GM10248 (cell line): Measurements from ENCODE around the gene ADCY6.

Experiments used
- CTCF ChIA-PET: fragments of 300-600 bp; sonication (Branson Sonifier 250); formaldehyde crosslinking; extraction: SDS; loops from one replicate; lab custom pipeline; 2021; ENCODE audit warnings: antibody characterized with exemption; lab: Yijun Ruan, JAX
- POLR2A ChIA-PET: fragments of 350-650 bp; sonication (Branson Sonifier 250); formaldehyde crosslinking; extraction: SDS; loops from one replicate; lab custom pipeline; 2020; ENCODE audit warnings: antibody characterized with exemption; lab: Yijun Ruan, JAX
- DNase-seq: peaks from one replicate; pipeline ENCODE4 v3.0.0; 2012; ENCODE audit errors: extremely low spot score
- TF ChIP-seq, protein P1 (sequence below): IDR thresholded peaks from 2 replicates; pipeline ENCODE4 v1.5.1; 2012; ENCODE audit warnings: mild to moderate bottlenecking, low read depth; ENCODE audit errors: extremely low read depth, missing control alignments, control extremely low read depth

ADCY6 gene

DNA sequence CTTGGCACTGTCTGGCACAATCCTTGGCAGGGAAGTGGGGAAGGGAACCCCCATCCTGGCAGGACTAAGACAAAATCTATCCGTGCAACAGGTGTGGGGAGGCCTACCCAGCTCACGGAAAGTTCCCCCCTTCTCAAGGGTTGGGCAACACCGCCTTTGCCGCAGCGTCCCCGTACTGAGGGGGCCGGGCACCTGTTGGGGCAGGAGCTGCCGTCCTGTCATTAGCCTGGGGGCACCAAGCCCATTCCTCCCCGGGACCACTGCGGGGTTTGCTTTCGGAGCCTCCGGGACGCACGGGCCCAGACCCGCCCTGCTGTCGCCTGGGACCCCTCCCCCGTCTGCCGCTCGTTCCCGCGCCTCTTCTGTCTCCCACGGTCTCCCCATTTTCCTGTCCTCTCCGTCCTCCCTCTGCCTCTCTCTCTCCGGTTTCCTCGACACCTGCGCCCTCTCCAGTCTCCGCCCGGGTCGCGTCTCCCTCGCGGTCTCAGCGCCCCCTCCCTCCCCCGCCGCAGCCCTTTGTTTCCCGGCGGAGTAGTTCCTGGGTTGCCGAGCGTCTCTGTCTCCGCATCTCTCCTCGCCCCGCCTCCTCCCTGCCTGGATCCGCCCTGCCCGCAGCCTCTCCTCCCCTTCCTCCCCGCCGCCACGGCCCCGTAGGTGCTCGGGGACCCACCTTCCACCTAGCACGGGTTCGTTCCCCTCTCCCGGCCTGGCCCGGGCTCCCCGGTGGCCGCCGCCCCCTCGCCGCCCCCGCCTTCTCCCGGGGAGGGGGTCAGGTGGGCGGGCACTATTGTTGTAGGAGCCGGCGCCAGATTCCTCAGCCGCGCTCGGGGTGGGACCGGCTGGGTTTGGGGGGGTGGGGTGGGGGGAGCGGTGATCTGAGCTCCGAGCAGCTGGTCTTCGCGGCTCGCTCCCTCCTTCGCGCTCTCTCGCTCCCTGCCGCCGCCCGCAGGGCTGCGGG, 29.3 kb upstream of the ADCY6 start, which contains the start of gene CACNB3:
Gene CACNB3, plus strand, starts transcription at position 624 of the 958 bp plus-strand sequence. CDS start 434 bp downstream, outside the sequence.
- peak; percentile 80 for DNase-seq

DNA sequence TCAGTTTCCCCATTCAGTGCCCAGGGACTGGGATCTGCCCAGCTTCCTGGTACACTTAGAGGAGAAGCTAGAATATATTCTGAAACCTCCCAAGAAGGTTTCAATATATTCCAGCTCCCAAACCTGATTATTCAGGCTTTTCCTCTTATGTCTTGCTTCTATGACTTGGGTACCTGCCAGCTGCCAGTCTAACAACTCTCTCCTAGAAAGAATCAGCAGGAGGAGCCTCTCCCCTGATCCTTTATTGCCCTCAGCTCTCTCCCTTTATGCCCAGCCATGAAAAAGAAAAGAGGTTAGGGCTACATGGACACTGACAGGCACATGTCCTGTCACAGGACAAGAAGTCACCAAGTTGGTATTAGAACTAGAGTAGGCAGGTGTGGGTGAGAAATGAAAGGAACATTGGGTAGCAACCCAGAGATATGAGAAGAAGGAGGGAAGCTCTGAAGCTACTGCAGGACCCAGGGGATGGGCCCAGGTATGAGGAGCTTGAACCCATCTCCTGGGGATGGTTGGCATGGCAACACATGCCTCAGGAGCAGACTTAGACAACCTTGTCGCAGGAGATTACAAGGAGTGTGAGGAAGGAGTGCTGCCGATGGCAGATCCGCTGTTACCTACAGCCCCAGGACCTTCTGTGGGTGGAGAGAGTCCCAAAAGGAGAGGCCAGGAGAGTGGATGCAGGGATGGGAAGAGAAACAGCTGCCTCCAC, 27.4 kb upstream of the ADCY6 start:
- TF ChIP-seq, protein P1, sequence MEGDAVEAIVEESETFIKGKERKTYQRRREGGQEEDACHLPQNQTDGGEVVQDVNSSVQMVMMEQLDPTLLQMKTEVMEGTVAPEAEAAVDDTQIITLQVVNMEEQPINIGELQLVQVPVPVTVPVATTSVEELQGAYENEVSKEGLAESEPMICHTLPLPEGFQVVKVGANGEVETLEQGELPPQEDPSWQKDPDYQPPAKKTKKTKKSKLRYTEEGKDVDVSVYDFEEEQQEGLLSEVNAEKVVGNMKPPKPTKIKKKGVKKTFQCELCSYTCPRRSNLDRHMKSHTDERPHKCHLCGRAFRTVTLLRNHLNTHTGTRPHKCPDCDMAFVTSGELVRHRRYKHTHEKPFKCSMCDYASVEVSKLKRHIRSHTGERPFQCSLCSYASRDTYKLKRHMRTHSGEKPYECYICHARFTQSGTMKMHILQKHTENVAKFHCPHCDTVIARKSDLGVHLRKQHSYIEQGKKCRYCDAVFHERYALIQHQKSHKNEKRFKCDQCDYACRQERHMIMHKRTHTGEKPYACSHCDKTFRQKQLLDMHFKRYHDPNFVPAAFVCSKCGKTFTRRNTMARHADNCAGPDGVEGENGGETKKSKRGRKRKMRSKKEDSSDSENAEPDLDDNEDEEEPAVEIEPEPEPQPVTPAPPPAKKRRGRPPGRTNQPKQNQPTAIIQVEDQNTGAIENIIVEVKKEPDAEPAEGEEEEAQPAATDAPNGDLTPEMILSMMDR = no peak
- ChIA-PET CTCF (interaction anchor here (1.0 to 5.4 kb wide), 14 partner anchors 10 to 182 kb away, joined by 3 to 70 read pairs (median 7); partner anchors contain the start of gene DDX23), POLR2A (no interaction called here)
- no peak for DNase-seq

More for the DNA sequence above, 29.3 kb upstream of the ADCY6 start, which contains the start of gene CACNB3:
- ChIA-PET POLR2A (no interaction called here), CTCF (interaction anchor here (1.0 to 5.4 kb wide), 4 partner anchors 8 to 73 kb away, joined by 3 to 70 read pairs (median 28); partner anchors contain the start of gene DDX23)
- TF ChIP-seq, protein P1 = no peak

DNA sequence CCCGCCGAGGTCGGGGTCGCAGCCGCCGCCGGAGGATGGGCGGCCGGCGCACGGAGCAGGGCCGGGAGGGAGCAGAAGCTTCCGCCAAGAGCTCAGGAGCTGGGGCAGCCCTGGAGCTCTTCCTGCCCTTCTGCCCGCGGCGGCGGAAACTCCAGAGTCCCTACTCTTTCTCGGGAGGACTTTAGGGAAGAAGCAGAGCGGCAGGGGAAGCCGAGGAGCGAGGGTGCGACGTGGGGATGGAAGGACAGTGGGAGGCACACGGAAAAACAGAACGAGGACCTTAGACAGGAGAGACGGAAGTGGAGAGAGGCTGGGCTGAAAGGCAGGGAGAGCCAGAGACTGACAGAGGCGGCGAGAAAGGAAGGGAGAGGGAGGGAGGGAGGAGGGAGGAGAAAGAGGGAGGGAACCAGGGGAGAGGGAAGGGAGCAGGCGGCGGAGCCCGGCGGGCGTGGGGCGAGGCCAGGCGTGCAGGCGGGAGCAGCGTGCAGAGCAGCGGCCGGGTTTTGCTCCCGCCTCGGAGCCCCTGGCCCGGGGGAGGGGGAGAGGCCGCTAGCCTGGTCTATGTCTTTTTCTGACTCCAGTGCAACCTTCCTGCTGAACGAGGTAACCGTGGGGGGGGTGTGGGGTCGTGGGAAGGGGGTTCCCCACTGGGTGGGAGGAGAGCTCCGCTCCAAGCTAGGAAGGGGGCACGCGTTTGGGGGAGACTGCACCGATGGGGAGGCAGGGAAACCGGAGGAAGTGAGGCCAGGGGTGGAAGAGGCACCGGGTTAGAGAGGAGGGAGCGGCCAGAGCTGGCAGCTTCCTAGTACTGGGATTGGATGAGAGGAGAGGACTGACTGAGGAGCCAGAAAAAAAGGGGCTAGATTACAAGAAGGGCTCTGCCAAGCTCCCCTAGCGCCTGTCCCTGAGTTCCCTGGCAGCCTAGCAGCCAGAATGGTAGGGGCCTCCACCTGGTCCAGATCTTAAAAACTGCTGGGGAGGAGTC, 26.5 kb upstream of the ADCY6 start:
- peak; percentile 57 for DNase-seq
- TF ChIP-seq, protein P1 = no peak
- POLR2A ChIA-PET = no interaction called here
- CTCF ChIA-PET = interaction anchor here (0.6 to 5.4 kb wide), 60 partner anchors 11 to 272 kb away, joined by 3 to 70 read pairs (median 5); partner anchors contain the start of genes ARF3, DDX23, KANSL2 and RND1

DNA sequence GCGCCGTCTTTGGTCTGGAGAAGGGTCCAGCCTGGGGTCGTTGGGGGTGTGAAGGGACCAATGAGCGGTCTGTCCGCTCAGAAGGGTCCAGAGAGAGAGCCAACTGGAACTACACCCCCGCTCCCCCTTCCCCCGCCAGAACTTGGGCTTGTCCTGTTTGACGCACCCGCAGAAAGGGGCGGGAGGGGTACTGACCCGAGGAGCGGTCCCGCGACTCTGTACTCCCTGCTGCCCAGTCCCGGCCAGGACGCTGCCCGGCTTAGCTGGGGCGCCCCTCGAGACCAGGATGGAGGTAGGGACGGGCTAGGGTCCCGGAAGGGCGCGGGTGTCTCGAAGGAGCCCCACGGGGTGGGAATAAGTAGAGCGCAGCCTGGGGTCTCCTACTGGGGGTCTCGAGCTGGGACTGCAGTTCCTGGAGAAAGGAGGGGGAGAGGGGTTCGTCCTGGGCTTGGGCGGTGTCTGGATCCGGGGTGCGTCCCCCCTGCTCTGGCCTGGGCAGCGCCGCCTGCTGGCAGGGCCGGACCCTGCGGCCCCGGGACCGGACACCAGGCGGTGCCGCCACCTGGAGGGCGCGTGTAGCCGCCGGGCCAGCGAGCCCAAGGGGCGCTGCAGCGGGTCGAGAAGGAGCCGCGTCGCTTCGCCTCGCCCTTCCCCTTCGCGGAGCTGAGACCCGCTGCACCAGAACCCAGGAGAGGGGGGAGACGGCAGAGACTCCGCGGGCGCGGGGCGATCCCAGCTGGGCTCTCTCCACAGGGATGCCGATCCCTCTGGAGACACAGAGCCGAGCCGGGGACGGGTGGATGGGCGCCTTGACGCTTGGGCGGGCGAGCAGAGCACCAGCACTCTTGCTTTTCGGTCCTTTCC, 25.6 kb upstream of the ADCY6 start:
- ChIA-PET POLR2A (no interaction called here), CTCF (interaction anchor here (0.6 to 5.4 kb wide), 57 partner anchors 10 to 273 kb away, joined by 3 to 70 read pairs (median 5); partner anchors contain the start of genes ARF3, DDX23, KANSL2 and RND1)
- TF ChIP-seq, protein P1 = peak; percentile 100
- DNase-seq = peak; percentile 96

DNA sequence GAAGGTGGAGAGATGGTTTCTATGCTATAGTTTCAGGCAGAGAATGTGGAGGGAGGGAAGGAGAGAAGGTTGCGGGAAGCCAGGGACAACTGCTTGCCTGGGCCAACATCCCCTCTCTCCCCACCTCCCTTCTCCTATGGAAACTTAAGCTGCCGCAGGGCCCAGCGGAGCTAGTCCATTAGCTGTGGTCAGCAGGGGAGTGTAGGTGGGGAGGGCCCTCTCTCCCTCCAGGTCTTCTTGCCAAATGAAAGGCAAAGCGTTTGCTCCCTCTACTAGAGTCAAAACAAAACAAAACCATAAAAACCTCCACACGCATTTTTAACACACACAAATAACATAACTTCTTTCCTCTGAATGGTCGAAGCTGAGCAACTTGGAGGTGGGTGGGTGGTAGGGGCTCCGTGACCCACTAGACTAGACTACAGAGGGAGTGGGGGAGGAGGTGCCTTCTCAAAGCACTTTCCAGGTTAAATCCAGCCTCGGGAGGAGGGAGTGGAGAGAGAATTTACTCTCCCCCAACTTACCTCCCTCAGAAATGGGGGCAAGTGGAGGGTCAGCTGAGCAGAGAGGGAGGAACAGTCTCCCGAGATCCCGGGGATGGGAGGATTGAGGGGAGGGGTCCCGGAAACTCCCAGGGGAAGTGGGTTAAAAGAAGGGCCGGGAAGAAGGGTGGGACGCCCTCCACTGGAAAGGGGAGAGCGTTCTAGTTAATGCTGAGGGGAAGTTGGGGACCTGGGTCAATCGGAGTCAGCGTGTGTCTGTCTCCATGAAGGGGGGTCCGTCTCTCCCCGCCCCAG, 24.8 kb upstream of the ADCY6 start:
- POLR2A ChIA-PET = no interaction called here
- CTCF ChIA-PET = interaction anchor here (0.8 to 5.4 kb wide), 31 partner anchors 10 to 274 kb away, joined by 3 to 70 read pairs (median 7); partner anchors contain the start of genes DDX23 and RND1
- TF ChIP-seq, protein P1 = peak; percentile 4
- no peak for DNase-seq
